Brain microvascular endothelial cell (primary cell): ENCODE results near the gene IL1RN.

Experiments used
- DNase-seq: peaks from one replicate; pipeline ENCODE4 v3.0.0-alpha.2; 2020
- H3K27ac ChIP-seq: fragments of 250-450 bp; sonication (Bioruptor Pico); 2 replicates; pipeline ENCODE4 v1.5.1; 2020; ENCODE audit warnings: mild to moderate bottlenecking, moderate library complexity
- H3K27me3 ChIP-seq: fragments of 250-450 bp; sonication (Bioruptor Pico); replicated peaks from 2 replicates; pipeline ENCODE4 v1.5.1; 2020; ENCODE audit warnings: mild to moderate bottlenecking
- H3K36me3 ChIP-seq: fragments of 250-450 bp; sonication (Bioruptor Pico); replicated peaks from 2 replicates; pipeline ENCODE4 v1.5.1; 2020; ENCODE audit warnings: mild to moderate bottlenecking
- H3K4me3 ChIP-seq: 2 replicates; pipeline ENCODE4 v1.5.1; 2011; ENCODE audit warnings: low read depth, mild to moderate bottlenecking, control low read depth, low read length, moderate library complexity
- in situ Hi-C: cut with HindIII; loops from 2 replicates; pipeline ENCODE4 v1.10.0; 2017; ENCODE audit warnings: low sequenced_read_pairs, low pct_ligation_motif_present
- TF ChIP-seq, protein P1 (sequence below): IDR thresholded peaks from 2 replicates; pipeline ENCODE4 v1.5.1; 2011; ENCODE audit warnings: low read depth, mild to moderate bottlenecking, moderate library complexity, low read length, control low read depth, inconsistent platforms; ENCODE audit errors: missing control alignments

Gene IL1RN

DNA sequence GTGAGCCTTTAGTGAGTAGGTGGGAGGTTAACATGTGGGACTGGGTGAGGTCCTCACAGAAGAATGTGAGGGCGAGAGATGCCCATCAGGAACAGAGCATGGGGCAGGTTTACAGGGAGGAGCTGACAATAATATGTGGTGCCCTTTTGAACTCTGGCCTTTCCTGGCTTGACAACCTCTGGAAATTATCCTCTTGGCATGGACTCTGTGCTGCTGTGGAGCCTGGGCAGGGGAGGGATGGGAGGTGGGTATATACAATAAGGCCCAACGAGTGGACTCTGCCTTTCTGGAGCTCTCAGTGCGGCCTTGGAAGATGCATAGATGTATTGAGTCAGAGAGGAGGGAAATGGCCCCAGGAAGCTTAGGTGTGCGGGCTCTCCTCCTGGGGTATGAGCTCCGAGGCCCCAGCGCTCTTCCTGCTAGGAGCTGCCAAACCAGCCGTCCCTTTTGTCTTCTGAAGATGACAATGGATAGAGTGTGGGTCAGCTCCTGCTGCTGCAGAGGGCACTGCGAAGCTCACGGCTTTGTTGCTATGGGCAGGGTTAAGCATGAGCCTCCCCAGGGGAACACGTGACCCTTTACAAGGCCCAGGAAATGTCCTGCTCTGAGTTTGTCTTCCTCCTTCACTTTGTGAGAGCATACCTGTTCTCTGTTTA is 37.7 kb downstream of the IL1RN start:
- in situ Hi-C loops, result no loop called here
- TF ChIP-seq, protein P1, sequence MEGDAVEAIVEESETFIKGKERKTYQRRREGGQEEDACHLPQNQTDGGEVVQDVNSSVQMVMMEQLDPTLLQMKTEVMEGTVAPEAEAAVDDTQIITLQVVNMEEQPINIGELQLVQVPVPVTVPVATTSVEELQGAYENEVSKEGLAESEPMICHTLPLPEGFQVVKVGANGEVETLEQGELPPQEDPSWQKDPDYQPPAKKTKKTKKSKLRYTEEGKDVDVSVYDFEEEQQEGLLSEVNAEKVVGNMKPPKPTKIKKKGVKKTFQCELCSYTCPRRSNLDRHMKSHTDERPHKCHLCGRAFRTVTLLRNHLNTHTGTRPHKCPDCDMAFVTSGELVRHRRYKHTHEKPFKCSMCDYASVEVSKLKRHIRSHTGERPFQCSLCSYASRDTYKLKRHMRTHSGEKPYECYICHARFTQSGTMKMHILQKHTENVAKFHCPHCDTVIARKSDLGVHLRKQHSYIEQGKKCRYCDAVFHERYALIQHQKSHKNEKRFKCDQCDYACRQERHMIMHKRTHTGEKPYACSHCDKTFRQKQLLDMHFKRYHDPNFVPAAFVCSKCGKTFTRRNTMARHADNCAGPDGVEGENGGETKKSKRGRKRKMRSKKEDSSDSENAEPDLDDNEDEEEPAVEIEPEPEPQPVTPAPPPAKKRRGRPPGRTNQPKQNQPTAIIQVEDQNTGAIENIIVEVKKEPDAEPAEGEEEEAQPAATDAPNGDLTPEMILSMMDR, result no peak
- H3K36me3 ChIP-seq, result no peaks in the 10 kb centered on the region
- no peak for DNase-seq
- H3K4me3 ChIP-seq, result no peak overlapping the region
- H3K27me3 ChIP-seq, result no peaks in the 10 kb centered on the region
- H3K27ac ChIP-seq, result no peak overlapping the region

DNA sequence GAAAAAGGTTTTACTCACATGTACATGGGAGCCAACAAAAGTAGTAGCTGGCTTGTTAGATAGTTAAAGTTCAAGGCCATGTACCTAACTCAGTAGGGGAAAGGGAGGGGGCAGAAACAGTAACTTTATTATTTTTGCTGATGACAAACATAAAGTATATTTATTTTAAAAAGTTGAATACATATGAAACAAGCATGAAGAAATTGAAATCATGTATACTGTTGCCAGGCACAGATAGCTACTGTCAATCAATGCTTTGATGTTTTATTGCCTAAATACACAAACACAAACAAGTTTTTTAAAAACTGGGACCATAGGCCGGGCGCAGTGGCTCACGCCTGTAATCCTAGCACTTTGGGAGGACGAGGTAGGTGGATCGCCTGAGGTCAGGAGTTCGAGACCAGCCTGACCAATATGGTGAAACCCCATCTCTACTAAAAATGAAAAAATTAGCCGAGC is 38.8 kb downstream of the IL1RN start:
- no peak overlapping the region for H3K27ac ChIP-seq
- in situ Hi-C loops, result no loop called here
- no peaks in the 10 kb centered on the region for H3K27me3 ChIP-seq

DNA sequence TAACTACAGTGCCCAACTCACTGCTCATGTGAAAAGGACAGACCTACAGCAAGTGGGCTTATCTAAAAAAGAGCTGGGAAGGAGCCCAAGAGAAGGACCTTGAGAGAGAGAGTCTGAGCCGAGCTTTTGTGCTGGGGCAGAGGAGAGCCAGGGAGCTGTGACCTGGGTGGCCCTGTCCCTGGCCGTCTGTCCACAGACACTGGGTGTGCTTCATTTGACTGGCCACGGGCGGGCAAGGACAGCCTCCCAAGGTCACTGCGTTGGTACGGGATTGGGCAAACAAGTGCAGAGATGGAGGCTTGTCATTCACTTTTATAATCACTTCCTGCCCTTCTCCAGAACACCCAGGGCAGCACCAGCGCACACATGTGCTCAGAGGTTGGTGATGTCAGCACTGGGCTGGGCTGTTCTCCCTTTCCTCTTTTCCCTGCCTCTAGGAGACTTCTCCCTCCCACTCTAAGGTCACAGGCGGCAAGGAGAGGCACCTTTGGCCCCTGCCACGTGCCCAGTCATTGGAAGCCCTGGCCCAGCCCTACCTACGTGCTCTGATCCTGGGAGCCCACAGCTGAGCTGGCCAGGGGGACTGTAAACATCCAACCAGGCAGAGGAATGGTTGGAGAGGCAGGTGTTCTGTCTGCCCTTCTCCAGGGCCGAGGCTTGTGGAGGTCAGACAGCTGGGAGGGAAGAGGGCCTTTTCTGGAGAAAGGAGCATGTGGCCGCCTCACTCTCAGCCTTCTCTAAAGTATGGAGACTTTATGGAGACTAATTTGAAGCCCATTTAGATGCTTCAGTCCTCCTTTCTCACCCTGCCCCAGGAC is 39.9 kb downstream of the IL1RN start:
- H3K27me3 ChIP-seq, result no peaks in the 10 kb centered on the region
- no peak overlapping the region for H3K27ac ChIP-seq
- TF ChIP-seq, protein P1, result no peak
- H3K36me3 ChIP-seq, result no peaks in the 10 kb centered on the region
- DNase-seq, result no peak
- H3K4me3 ChIP-seq, result no peak overlapping the region
- in situ Hi-C loops, result no loop called here

More for the DNA sequence above, 38.8 kb downstream of the IL1RN start:
- no peak for DNase-seq
- Histone ChIP-seq H3K4me3 (no peak overlapping the region), H3K36me3 (no peaks in the 10 kb centered on the region)
- TF ChIP-seq, protein P1, result no peak

DNA sequence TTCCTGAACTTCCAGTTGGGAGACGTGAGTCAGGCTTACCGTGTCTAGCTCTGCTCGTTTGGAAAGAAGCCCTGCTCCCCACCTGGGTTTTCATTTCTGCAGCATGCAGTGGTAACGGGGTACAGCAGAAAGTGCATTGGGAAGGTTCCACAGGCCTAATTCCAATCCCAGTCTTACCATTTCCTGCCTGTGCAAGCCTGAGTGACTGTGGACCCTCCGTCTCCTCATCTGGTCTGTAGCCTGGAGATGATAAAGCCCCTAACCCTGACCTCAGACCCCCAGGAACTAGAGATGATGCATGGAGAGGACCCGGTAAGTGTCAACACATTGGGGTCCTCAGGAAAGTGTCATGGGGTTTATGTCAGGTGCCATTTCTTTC is 40.6 kb downstream of the IL1RN start:
- DNase-seq, result no peak
- no peaks in the 10 kb centered on the region for H3K27me3 ChIP-seq
- no peaks in the 10 kb centered on the region for H3K36me3 ChIP-seq
- in situ Hi-C loops, result no loop called here
- no peak overlapping the region for H3K4me3 ChIP-seq
- TF ChIP-seq, protein P1, result no peak
- no peak overlapping the region for H3K27ac ChIP-seq

DNA sequence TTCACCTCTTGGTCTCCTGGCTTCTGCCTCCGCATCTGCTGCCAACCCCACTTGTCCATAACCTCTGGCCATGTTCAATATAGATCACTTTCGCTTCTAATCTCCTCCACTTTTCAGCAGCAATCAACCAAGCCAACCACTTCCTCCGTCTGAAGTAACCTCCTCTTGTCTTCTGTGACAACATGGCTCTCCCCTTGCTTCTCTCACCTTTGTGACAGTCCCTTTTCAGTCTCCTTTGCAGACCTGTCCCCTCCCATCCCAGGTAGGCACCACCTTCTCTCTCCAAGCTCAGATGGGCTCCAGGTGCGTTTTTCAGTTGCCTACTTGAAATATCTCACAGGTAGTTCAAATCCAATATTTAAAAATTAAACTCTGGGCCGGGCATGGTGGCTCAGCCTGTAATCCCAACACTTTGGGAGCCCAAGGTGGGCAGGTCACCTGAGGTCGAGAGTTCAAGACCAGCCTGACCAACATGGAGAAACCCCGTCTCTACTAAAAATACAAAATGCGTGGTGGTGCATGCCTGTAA is 41.7 kb downstream of the IL1RN start:
- TF ChIP-seq, protein P1, result no peak
- H3K4me3 ChIP-seq, result no peak overlapping the region
- H3K27me3 ChIP-seq, result no peaks in the 10 kb centered on the region
- no peaks in the 10 kb centered on the region for H3K36me3 ChIP-seq
- DNase-seq, result no peak
- no peak overlapping the region for H3K27ac ChIP-seq
- in situ Hi-C loops, result no loop called here
